Measurements from ENCODE around the gene CD1B. TPM values are rescaled to one million over a fixed set of nuclear protein-coding genes. Genes with fewer than 3 reads are reported as not detected.
"Not testable (repeated sequence)": the region's sequence is repeated elsewhere in the genome, so short reads cannot be mapped to it uniquely, and the experiment has no call there.

The CD1B gene
- total RNA-seq, 4 donors from 2014 or later, result not detected

DNA sequence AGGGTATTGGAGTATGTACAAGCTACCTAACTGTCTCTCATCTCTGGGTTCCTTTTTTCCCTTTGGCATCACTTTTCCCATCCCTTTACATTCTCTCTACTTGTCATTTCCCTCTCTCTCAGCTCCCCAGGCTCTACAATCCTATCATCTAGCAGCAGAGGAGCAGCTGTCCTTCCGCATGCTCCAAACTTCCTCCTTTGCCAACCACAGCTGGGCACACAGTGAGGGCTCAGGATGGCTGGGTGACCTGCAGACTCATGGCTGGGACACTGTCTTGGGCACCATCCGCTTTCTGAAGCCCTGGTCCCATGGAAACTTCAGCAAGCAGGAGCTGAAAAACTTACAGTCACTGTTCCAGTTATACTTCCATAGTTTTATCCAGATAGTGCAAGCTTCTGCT lies 22.9 kb upstream of the CD1B start:
- no peak for DNase-seq
- Histone ChIP-seq H3K9me3 (no peaks in the 10 kb centered on the region), H3K4me3 (no peak overlapping the region), H3K4me1 (no peaks in the 10 kb centered on the region), H3K36me3 (no peaks in the 10 kb centered on the region), H3K27me3 (no peaks in the 10 kb centered on the region), H3K27ac (no peak overlapping the region)
- 53 to 80% methylated on average over 2 of the region's 2 CpGs for WGBS, 2 donors
- no peak for TF ChIP-seq POLR2A (IDR thresholded peaks at IDR 0.05)
- TF ChIP-seq, protein P1, sequence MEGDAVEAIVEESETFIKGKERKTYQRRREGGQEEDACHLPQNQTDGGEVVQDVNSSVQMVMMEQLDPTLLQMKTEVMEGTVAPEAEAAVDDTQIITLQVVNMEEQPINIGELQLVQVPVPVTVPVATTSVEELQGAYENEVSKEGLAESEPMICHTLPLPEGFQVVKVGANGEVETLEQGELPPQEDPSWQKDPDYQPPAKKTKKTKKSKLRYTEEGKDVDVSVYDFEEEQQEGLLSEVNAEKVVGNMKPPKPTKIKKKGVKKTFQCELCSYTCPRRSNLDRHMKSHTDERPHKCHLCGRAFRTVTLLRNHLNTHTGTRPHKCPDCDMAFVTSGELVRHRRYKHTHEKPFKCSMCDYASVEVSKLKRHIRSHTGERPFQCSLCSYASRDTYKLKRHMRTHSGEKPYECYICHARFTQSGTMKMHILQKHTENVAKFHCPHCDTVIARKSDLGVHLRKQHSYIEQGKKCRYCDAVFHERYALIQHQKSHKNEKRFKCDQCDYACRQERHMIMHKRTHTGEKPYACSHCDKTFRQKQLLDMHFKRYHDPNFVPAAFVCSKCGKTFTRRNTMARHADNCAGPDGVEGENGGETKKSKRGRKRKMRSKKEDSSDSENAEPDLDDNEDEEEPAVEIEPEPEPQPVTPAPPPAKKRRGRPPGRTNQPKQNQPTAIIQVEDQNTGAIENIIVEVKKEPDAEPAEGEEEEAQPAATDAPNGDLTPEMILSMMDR (IDR thresholded peaks at IDR 0.05), result no peak
- intact Hi-C loops (cut with DNase I), result no loop called here

DNA sequence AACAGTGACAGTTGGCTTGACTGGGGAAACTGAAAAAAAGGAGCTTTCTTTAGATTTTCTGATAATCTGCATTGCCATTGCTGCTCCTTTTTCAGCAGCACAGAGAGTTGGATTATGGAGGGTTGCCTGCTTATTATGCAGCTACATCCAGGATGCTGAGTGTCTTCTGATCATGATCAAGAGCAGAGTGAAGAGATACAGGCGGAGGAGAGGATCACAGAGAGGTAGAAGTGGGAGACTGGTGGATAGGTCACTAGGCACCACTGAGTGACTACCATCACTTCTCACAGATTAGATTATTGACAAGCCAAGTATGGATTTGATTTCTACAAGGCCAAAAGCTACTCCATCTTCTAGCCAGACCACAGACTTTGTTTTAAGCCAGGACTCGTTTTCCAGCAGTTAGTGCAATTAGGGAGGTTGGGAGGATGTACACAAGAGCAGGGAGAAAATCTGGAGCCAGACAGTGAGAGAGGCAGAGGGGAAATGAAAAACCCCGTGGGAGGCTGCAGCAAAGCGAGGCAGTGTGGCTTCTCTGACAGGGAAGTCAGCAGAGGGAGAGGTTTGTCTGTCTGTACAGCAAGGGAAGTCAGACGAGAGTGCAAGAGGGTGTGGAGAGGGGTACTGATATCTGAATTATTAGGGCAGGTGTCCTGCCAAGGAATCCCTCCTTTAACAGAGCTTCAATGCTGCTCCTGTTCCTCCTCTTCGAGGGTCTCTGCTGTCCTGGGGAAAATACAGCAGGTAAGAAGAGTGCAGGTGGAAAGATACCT lies 22.2 kb upstream of the CD1B start, which contains the start of gene CD1E:
Gene CD1E, plus strand, starts transcription at position 592 of the 773 bp plus-strand sequence. Its CDS starts 95 bp downstream, at position 687.
- H3K36me3 ChIP-seq, result no peaks in the 10 kb centered on the region
- no peaks in the 10 kb centered on the region for H3K9me3 ChIP-seq
- intact Hi-C loops (cut with DNase I), result no loop called here
- no peak within 1 kb of the TSS for H3K27ac ChIP-seq
- TF ChIP-seq, protein P1 (IDR thresholded peaks at IDR 0.05), result no peak
- TF ChIP-seq POLR2A (IDR thresholded peaks at IDR 0.05), result no peak
- no peaks in the 10 kb centered on the region for H3K27me3 ChIP-seq
- DNase-seq, result no peak
- WGBS, 2 donors, result 18 to 35% methylated on average over 6 of the region's 6 CpGs
- no peaks in the 10 kb centered on the region for H3K4me1 ChIP-seq
- H3K4me3 ChIP-seq, result no peak within 1 kb of the TSS

DNA sequence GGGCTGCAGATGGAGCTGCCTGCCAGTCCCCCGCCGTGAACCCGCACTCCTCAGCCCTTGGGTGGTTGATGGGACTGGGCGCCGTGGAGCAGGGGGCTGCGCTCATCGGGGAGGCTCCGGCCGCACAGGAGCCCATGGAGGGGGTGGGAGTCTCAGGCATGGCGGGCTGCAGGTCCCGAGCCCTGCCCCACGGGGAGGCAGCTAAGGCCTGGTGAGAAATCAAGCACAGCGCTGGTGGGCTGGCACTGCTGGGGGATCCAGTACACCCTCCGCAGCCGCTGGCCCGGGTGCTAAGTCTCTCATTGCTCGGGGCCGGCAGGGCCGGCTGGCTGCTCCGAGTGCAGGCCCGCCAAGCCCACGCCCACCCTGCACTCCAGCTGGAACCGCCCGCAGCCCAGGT lies 17.6 kb upstream of the CD1B start:
- H3K27ac ChIP-seq; H3K9me3 ChIP-seq; DNase-seq; H3K36me3 ChIP-seq; H3K4me1 ChIP-seq; intact Hi-C loops (cut with DNase I); H3K4me3 ChIP-seq; H3K27me3 ChIP-seq: not testable (repeated sequence)
- no CpG with 5 or more reads among the region's 24 CpGs for WGBS, 2 donors

DNA sequence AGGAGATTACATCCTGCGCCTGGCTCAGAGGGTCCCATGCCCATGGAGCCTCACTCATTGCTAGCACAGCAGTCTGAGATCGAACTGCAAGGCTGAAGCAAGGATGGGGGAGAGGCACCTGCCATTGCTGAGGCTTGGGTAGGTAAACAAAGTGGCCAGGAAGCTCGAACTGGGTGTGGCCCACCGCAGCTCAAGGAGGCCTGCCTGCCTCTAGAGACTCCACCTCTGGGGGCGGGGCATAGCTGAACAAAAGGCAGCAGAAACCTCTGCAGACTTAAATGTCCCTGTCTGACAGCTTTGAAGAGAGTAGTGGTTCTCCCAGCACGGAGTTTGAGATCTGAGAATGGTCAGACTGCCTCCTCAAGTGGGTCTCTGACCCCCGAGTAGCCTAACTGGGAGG lies 5.1 kb upstream of the CD1B start:
- H3K27ac ChIP-seq; H3K36me3 ChIP-seq; H3K4me3 ChIP-seq; H3K27me3 ChIP-seq; DNase-seq; intact Hi-C loops (cut with DNase I); H3K4me1 ChIP-seq: not testable (repeated sequence)
- 5 to 90% methylated on average over 2 to 3 of the region's 7 CpGs for whole genome bisulfite sequencing, 2 donors
- H3K9me3 ChIP-seq, result peaks cover 0 to 13% (median 0%) of the 10 kb centered on the region in 3 donors

DNA sequence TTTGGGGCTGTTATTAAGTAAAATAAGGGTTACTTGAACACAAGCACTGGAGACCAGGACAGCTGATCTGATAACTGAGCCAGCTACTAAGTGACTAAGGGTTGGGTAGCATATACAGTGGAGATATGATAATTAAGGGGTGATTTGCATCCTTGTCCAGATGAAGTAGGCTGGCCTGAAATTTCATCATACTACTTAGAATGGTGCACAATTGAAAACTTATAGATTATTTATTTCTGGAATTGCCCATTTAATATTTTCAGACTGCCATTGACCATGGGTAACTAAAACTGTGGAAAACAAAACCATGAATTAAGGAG lies 3.8 kb upstream of the CD1B start:
- Histone ChIP-seq H3K36me3 (no peaks in the 10 kb centered on the region), H3K27ac (no peak overlapping the region), H3K4me3 (no peak overlapping the region), H3K27me3 (no peaks in the 10 kb centered on the region), H3K4me1 (no peaks in the 10 kb centered on the region), H3K9me3 (peaks cover 0 to 13% (median 0%) of the 10 kb centered on the region in 3 donors)
- intact Hi-C loops (cut with DNase I), result no loop called here
- DNase-seq, result no peak
- TF ChIP-seq POLR2A (IDR thresholded peaks at IDR 0.05), result no peak
- TF ChIP-seq, protein P1 (IDR thresholded peaks at IDR 0.05), result no peak

DNA sequence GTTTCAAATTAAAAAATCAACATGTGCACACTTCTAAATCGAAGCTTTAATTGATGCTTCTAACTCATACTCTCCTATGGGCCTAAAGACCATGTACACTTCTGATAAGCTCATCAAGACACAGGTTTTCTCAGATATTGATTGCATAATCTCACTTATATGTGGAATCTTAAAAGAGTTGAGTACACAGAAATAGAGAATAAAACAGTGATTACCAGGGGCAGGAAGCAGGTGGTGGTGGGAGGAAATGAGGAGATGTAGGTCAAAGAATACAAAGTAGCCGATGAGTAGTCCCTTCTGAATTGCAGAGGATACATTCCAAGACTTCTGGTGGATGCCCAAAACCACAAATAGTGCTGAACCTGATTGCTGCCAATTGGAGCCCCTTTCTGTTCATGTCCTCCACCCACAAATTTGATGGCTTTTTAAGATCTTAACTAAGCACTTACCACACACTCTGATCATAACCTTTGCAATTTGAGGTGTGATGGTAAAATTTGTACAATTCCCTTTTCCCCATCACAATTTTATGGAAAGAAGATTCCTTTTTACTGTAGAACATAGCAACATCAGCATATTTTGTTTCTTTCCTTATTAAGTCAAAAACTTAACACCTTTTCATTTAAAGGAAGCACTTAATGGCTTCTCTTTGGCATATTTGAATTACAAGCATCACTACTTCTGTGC lies 3.3 kb upstream of the CD1B start:
- TF ChIP-seq, protein P1 (IDR thresholded peaks at IDR 0.05), result no peak
- no peak for TF ChIP-seq POLR2A (IDR thresholded peaks at IDR 0.05)
- Histone ChIP-seq H3K4me1 (no peaks in the 10 kb centered on the region), H3K27ac (no peak overlapping the region), H3K9me3 (peaks cover 0 to 13% (median 0%) of the 10 kb centered on the region in 3 donors), H3K4me3 (no peak overlapping the region), H3K27me3 (no peaks in the 10 kb centered on the region), H3K36me3 (no peaks in the 10 kb centered on the region)
- WGBS, 2 donors, result 29 to 38% methylated on average over 2 of the region's 2 CpGs
- intact Hi-C loops (cut with DNase I), result no loop called here
- no peak for DNase-seq
